K562 (cell line): ENCODE results near the gene UTP4. TPM values are rescaled to one million over a fixed set of nuclear protein-coding genes. Genes with fewer than 3 reads are reported as not detected.

Source experiments
- HMG20B ChIP-seq: fragments of 250-450 bp; sonication (Bioruptor Pico); IDR thresholded peaks from 2 replicates; pipeline ENCODE4 v1.5.0; 2021; ENCODE audit warnings: mild to moderate bottlenecking
- IRF2 ChIP-seq: sonication (generic); formaldehyde crosslinking; IDR thresholded peaks from 2 replicates; pipeline ENCODE4 v1.8.1; 2022; ENCODE audit warnings: mild to moderate bottlenecking, missing genetic modification reagents
- POLR3G ChIP-seq: IDR thresholded peaks from 2 replicates; pipeline ENCODE4 v1.6.1; 2011; ENCODE audit not compliant: insufficient read length, insufficient replicate concordance; ENCODE audit errors: extremely low read depth
- RBM39 ChIP-seq: fragments of 200-400 bp; formaldehyde crosslinking; optimal IDR thresholded peaks from 2 replicates; pipeline ENCODE3; 2018; ENCODE audit warnings: low read depth, low read length
- RCOR1 ChIP-seq, 2 experiments: IDR thresholded peaks; 2 replicates each; pipeline ENCODE4 v1.6.1; 2012; ENCODE audit warnings: low read depth in 2 of 2, low read length in 2 of 2, borderline replicate concordance in 1 of 2, improper control_type of control experiment in 1 of 2
- RHOXF2B ChIP-seq: fragments of 250-450 bp; sonication (Bioruptor Pico); conservative IDR thresholded peaks from 2 replicates; pipeline ENCODE4 v1.5.1; 2021
- SAP30 ChIP-seq: fragments of 200-600 bp; sonication (generic); IDR thresholded peaks from 2 replicates; pipeline ENCODE4 v1.6.1; 2012; ENCODE audit warnings: borderline replicate concordance, low read depth, mild to moderate bottlenecking, moderate library complexity, low read length, control low read depth, inconsistent platforms; ENCODE audit not compliant: insufficient read depth, poor library complexity, severe bottlenecking
- SMARCE1 ChIP-seq: fragments of 450-650 bp; IDR thresholded peaks from 2 replicates; pipeline ENCODE4 v1.7.1; 2016; ENCODE audit warnings: mild to moderate bottlenecking
- SRSF3 ChIP-seq: fragments of 200-400 bp; formaldehyde crosslinking; IDR thresholded peaks from 2 replicates; pipeline ENCODE4 v1.6.1; 2016; ENCODE audit warnings: mild to moderate bottlenecking, low read length, moderate library complexity; ENCODE audit not compliant: insufficient read depth
- ZNF174 ChIP-seq: fragments of 250-450 bp; sonication (Bioruptor Pico); IDR thresholded peaks from 2 replicates; pipeline ENCODE4 v1.4.0; 2020; ENCODE audit warnings: mild to moderate bottlenecking
- ZNF592 ChIP-seq: fragments of 450-650 bp; IDR thresholded peaks from 2 replicates; pipeline ENCODE4 v1.6.1; 2017; ENCODE audit warnings: antibody characterized with exemption, mild to moderate bottlenecking
- ZNF740 ChIP-seq, 3 experiments: fragments of 200-800 bp in 1 of 3; sonication (Bioruptor generic) in 1 of 3; sonication (generic) in 1 of 3; formaldehyde crosslinking in 1 of 3; IDR thresholded peaks; 2 replicates each; pipeline versions ENCODE4 v1.6.1 to v1.8.0; 2016 to 2022; ENCODE audit warnings: mild to moderate bottlenecking in 2 of 3, missing compliant biosample characterization in 2 of 3, missing genetic modification characterization in 2 of 3, missing genetic modification reagents in 1 of 3
- polyA plus RNA-seq, 8 experiments: library from polyadenylated mRNA; depleted of rRNA in 4 of 8; stranded (reverse) in 5 of 8; unstranded in 3 of 8; fragments of >200 nt; fragmentation: Nextera tagmentation in 2 of 8; fragmentation: Illumina TruSeq in 1 of 8; extraction: Ambion mirVana in 2 of 8; extraction: Trizol in 1 of 8; gene quantifications; 2 replicates each; pipeline versions ENCODE4 v1.2.1 to v1.2.3, GENCODE V29; 2011 to 2014; ENCODE audit warnings: inconsistent platforms in 1 of 8, missing spikeins in 1 of 8
- total RNA-seq, 7 experiments: library from RNA; depleted of rRNA in 6 of 7; stranded (reverse); fragments of >200 nt in 6 of 7; fragmentation: Illumina TruSeq in 2 of 7; extraction: Trizol in 2 of 7; gene quantifications; 2 replicates each; pipeline versions ENCODE4 v1.2.1 to v1.2.3, GENCODE V29; 2011 to 2021; ENCODE audit warnings: low replicate concordance in 1 of 7
- TF ChIP-seq, protein P1 (sequence below): sonication (generic); formaldehyde crosslinking; IDR thresholded peaks from 2 replicates; pipeline ENCODE4 v1.8.0; 2022; ENCODE audit warnings: missing genetic modification reagents, mild to moderate bottlenecking, borderline replicate concordance
- TF ChIP-seq, protein P2 (sequence below): fragments of 450-650 bp; IDR thresholded peaks from 2 replicates; pipeline ENCODE4 v1.6.1; 2016; ENCODE audit warnings: borderline replicate concordance

UTP4 gene
- total and polyA plus RNA-seq, 9 of the 15 experiments (the other 6 are each of a cell fraction or from before 2014, with no cell fraction given) = 46.1 to 203 (median 145) TPM

GRCh38 chr16:69131839-69132423 is 518 bp upstream of the UTP4 start (continued):
- TF ChIP-seq, protein P1, sequence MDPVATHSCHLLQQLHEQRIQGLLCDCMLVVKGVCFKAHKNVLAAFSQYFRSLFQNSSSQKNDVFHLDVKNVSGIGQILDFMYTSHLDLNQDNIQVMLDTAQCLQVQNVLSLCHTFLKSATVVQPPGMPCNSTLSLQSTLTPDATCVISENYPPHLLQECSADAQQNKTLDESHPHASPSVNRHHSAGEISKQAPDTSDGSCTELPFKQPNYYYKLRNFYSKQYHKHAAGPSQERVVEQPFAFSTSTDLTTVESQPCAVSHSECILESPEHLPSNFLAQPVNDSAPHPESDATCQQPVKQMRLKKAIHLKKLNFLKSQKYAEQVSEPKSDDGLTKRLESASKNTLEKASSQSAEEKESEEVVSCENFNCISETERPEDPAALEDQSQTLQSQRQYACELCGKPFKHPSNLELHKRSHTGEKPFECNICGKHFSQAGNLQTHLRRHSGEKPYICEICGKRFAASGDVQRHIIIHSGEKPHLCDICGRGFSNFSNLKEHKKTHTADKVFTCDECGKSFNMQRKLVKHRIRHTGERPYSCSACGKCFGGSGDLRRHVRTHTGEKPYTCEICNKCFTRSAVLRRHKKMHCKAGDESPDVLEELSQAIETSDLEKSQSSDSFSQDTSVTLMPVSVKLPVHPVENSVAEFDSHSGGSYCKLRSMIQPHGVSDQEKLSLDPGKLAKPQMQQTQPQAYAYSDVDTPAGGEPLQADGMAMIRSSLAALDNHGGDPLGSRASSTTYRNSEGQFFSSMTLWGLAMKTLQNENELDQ (CRISPR knock-in tag) = no peak
- peak; percentile 35 for TF ChIP-seq RBM39
- TF ChIP-seq, protein P2, sequence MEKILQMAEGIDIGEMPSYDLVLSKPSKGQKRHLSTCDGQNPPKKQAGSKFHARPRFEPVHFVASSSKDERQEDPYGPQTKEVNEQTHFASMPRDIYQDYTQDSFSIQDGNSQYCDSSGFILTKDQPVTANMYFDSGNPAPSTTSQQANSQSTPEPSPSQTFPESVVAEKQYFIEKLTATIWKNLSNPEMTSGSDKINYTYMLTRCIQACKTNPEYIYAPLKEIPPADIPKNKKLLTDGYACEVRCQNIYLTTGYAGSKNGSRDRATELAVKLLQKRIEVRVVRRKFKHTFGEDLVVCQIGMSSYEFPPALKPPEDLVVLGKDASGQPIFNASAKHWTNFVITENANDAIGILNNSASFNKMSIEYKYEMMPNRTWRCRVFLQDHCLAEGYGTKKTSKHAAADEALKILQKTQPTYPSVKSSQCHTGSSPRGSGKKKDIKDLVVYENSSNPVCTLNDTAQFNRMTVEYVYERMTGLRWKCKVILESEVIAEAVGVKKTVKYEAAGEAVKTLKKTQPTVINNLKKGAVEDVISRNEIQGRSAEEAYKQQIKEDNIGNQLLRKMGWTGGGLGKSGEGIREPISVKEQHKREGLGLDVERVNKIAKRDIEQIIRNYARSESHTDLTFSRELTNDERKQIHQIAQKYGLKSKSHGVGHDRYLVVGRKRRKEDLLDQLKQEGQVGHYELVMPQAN = peak; percentile 80
- TF ChIP-seq RHOXF2B (CRISPR knock-in tag) = no peak
- peak; percentile 48 for TF ChIP-seq SAP30
- no peak for TF ChIP-seq RCOR1 (IDR thresholded peaks at IDR 0.05; ENCODE audit: borderline replicate concordance in 1 of 2, low read depth in 2 of 2, low read length in 2 of 2)
- TF ChIP-seq ZNF174 (CRISPR knock-in tag) = no peak
- TF ChIP-seq SRSF3 = no peak
- no peak for TF ChIP-seq HMG20B
- peak; percentile 73 for TF ChIP-seq SMARCE1
- peak; percentile 61; the same call in 1 of the 2 replicates for TF ChIP-seq ZNF740 (CRISPR knock-in tag; IDR thresholded peaks at IDR 0.05)
- TF ChIP-seq ZNF740 (tag; IDR thresholded peaks at IDR 0.05) = peak in 1 of 2 experiments; percentile 70; a peak in 1 of 4 replicates
- no peak for TF ChIP-seq ZNF592
- TF ChIP-seq POLR3G = no peak
- no peak for TF ChIP-seq IRF2 (CRISPR knock-in tag)
